Activated CD8-positive, alpha-beta T cell treated with anti-CD3 and anti-CD28 coated beads for 36 hours (primary cell): ENCODE measurements around the gene THRB. TPM values are rescaled to one million over a fixed set of nuclear protein-coding genes. Genes with fewer than 3 reads are reported as not detected.

Source experiments
- ATAC-seq: fragments of 200-7000 bp; cut with Tn5 transposase; one replicate; pipeline ENCODE4 v1.10.0; 2021; ENCODE audit warnings: mild to moderate bottlenecking, moderate library complexity
- CTCF ChIA-PET: fragments of 350-600 bp; sonication (Branson Sonifier 250); formaldehyde crosslinking; loops from one replicate; lab custom pipeline; 2021; ENCODE audit warnings: antibody characterized with exemption; lab: Charles Lee
- POLR2A ChIA-PET: fragments of 350-600 bp; sonication (Branson Sonifier 250); formaldehyde crosslinking; loops from one replicate; lab custom pipeline; 2021; ENCODE audit warnings: antibody characterized with exemption; lab: Charles Lee
- DNase-seq: peaks from one replicate; pipeline ENCODE4 v3.0.0-alpha.2; 2020
- H3K27ac Mint-ChIP-seq: one replicate; pipeline ENCODE4 v1.8.0; 2021; ENCODE audit warnings: mild to moderate bottlenecking, mixed read lengths
- H3K27me3 Mint-ChIP-seq: one replicate; pipeline ENCODE4 v1.8.0; 2021; ENCODE audit warnings: mixed read lengths
- H3K36me3 Mint-ChIP-seq: one replicate; pipeline ENCODE4 v1.8.0; 2021; ENCODE audit warnings: low read depth, mixed read lengths
- H3K4me1 Mint-ChIP-seq: one replicate; pipeline ENCODE4 v1.8.0; 2021; ENCODE audit warnings: low read depth, mixed read lengths
- H3K4me3 Mint-ChIP-seq: one replicate; pipeline ENCODE4 v1.8.0; 2021; ENCODE audit warnings: mild to moderate bottlenecking, moderate library complexity, mixed read lengths
- H3K9me3 Mint-ChIP-seq: one replicate; pipeline ENCODE4 v1.8.0; 2021; ENCODE audit warnings: mixed read lengths
- CTCF ChIP-seq: fragments of 200-600 bp; IDR thresholded peaks from one replicate; pipeline ENCODE4 v1.8.0; 2022; ENCODE audit warnings: antibody characterized with exemption, mild to moderate bottlenecking
- intact Hi-C: fragments of 100-400 bp; cut with micrococcal nuclease; formaldehyde crosslinking; loops from one replicate; pipeline ENCODE4 v1.10.0; 2022
- total RNA-seq, 2 experiments: library from RNA; stranded (reverse); gene quantifications; one replicate each; pipeline ENCODE4 v1.2.3, GENCODE V29; 2021

Gene THRB
- total RNA-seq, 2 experiments from 2014 or later, result not detected

- DNase-seq (no peak), ATAC-seq (no peak)
- no peak overlapping the region for H3K27ac Mint-ChIP-seq
- POLR2A ChIA-PET, result no interaction called here
- CTCF ChIA-PET, result no interaction called here
- H3K4me1 Mint-ChIP-seq, result peaks cover 2% of the 10 kb centered on the region
- H3K36me3 Mint-ChIP-seq, result no peaks in the 10 kb centered on the region
- no peak overlapping the region for H3K4me3 Mint-ChIP-seq
- TF ChIP-seq CTCF, result no peak
- intact Hi-C loops, result no loop called here
- H3K9me3 Mint-ChIP-seq, result no peaks in the 10 kb centered on the region
- H3K27me3 Mint-ChIP-seq, result no peaks in the 10 kb centered on the region
Measured at GRCh38 chr3:24137958-24138875, 356.4 kb downstream of the THRB start.

- ChIA-PET CTCF (no interaction called here), POLR2A (no interaction called here)
- TF ChIP-seq CTCF, result no peak
- intact Hi-C loops, result no loop called here
- H3K4me3 Mint-ChIP-seq, result no peak overlapping the region
- no peak overlapping the region for H3K27ac Mint-ChIP-seq
- DNase-seq, result no peak
- H3K4me1 Mint-ChIP-seq, result peaks cover 2% of the 10 kb centered on the region
- ATAC-seq, result no peak
- no peaks in the 10 kb centered on the region for H3K9me3 Mint-ChIP-seq
- H3K27me3 Mint-ChIP-seq, result no peaks in the 10 kb centered on the region
- H3K36me3 Mint-ChIP-seq, result no peaks in the 10 kb centered on the region
Measured at GRCh38 chr3:24137334-24137733, 357.3 kb downstream of the THRB start.

GRCh38 chr3:24136624-24137310 lies 357.9 kb downstream of the THRB start:
- CTCF ChIA-PET, result no interaction called here
- ATAC-seq (no peak), DNase-seq (no peak)
- POLR2A ChIA-PET, result no interaction called here
- Mint-ChIP-seq H3K9me3 (no peaks in the 10 kb centered on the region), H3K4me3 (no peak overlapping the region), H3K4me1 (peaks cover 2% of the 10 kb centered on the region), H3K27me3 (no peaks in the 10 kb centered on the region), H3K36me3 (no peaks in the 10 kb centered on the region), H3K27ac (no peak overlapping the region)
- intact Hi-C loops, result no loop called here
- no peak for TF ChIP-seq CTCF

GRCh38 chr3:24135280-24135679 lies 359.4 kb downstream of the THRB start:
- ChIA-PET CTCF (no interaction called here), POLR2A (no interaction called here)
- no peak overlapping the region for H3K4me3 Mint-ChIP-seq
- peaks cover 2% of the 10 kb centered on the region for H3K4me1 Mint-ChIP-seq
- intact Hi-C loops, result no loop called here
- DNase-seq (no peak), ATAC-seq (no peak)
- H3K27ac Mint-ChIP-seq, result no peak overlapping the region
- H3K27me3 Mint-ChIP-seq, result no peaks in the 10 kb centered on the region
- H3K9me3 Mint-ChIP-seq, result no peaks in the 10 kb centered on the region
- no peaks in the 10 kb centered on the region for H3K36me3 Mint-ChIP-seq
- no peak for TF ChIP-seq CTCF

- no peak for TF ChIP-seq CTCF
- H3K27ac Mint-ChIP-seq, result no peak overlapping the region
- ChIA-PET CTCF (no interaction called here), POLR2A (no interaction called here)
- H3K36me3 Mint-ChIP-seq, result no peaks in the 10 kb centered on the region
- no peaks in the 10 kb centered on the region for H3K27me3 Mint-ChIP-seq
- H3K9me3 Mint-ChIP-seq, result no peaks in the 10 kb centered on the region
- ATAC-seq (no peak), DNase-seq (no peak)
- H3K4me3 Mint-ChIP-seq, result no peak overlapping the region
- peaks cover 2% of the 10 kb centered on the region for H3K4me1 Mint-ChIP-seq
- intact Hi-C loops, result no loop called here
Measured at GRCh38 chr3:24133942-24134341, 360.7 kb downstream of the THRB start.
